ENCODE results near the gene ZBTB8OS. TPM values are rescaled to one million over a fixed set of nuclear protein-coding genes. Genes with fewer than 3 reads are reported as not detected.
A peak's percentile ranks its signal among the peaks of the same experiment; 100 is the strongest.

The ZBTB8OS gene
- total and polyA plus RNA-seq, 2 donors (not counting 1 experiment from before 2014, with no cell fraction given): 38.0 to 92.3 TPM

DNA sequence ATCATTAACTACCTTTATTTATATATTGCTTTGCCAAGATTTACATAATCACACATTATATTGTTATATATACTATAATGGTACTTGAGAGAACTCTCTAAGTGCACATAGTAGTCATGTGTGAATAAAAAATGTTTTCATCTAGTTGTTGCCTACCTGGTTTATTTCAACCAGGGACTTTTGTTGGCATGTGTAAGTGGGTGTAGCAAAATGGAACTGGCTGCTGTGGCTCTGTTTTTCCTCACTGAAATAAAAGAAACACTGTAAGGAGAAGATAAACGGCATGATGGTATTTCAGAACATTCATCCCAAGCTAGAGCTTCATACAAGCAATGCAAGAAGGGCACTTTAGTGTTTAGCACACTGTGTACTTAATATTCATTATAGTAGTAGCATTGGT lies 15.6 kb upstream of the ZBTB8OS start:
- H3K36me3 ChIP-seq (ENCODE audit: control insufficient read depth, insufficient read depth, low read length): peaks cover 8% of the 10 kb centered on the region
- no peak for TF ChIP-seq EZH2 (IDR thresholded peaks at IDR 0.05; ENCODE audit: low read length, missing control alignments)
- TF ChIP-seq, protein P1, sequence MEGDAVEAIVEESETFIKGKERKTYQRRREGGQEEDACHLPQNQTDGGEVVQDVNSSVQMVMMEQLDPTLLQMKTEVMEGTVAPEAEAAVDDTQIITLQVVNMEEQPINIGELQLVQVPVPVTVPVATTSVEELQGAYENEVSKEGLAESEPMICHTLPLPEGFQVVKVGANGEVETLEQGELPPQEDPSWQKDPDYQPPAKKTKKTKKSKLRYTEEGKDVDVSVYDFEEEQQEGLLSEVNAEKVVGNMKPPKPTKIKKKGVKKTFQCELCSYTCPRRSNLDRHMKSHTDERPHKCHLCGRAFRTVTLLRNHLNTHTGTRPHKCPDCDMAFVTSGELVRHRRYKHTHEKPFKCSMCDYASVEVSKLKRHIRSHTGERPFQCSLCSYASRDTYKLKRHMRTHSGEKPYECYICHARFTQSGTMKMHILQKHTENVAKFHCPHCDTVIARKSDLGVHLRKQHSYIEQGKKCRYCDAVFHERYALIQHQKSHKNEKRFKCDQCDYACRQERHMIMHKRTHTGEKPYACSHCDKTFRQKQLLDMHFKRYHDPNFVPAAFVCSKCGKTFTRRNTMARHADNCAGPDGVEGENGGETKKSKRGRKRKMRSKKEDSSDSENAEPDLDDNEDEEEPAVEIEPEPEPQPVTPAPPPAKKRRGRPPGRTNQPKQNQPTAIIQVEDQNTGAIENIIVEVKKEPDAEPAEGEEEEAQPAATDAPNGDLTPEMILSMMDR (conservative IDR thresholded peaks at IDR 0.05 in 1 of 2, IDR thresholded peaks at IDR 0.05 in 1 of 2; ENCODE audit: low read depth in 1 of 2, low read length in 2 of 2): no peak

DNA sequence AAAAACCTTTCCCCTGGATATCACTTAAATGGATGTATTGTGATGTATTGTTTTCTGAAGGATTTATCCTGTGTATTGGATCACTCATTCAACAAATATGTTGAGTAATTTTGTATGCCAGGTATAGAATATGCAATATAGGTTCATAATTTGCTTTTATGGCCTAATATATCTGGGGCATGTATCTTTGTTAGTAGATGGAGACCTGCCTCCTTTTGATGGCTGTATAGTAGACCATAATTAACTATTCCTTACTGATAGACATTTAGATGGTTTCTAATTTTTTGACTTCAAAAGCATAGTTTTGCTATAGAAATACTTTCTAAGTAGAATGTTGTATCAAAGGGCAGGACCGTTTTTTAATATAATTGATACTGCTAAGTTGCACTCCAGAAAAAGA lies 9.2 kb upstream of the ZBTB8OS start:
- H2AFZ ChIP-seq (ENCODE audit: low read length): no peak overlapping the region
- no peak for DNase-seq (ENCODE audit: low read depth in 2 of 2)
- peaks cover 1% of the 10 kb centered on the region for H3K36me3 ChIP-seq (ENCODE audit: control insufficient read depth, insufficient read depth, low read length)
- H3K4me1 ChIP-seq (ENCODE audit: control insufficient read depth, extremely low read depth, insufficient read depth, low read length): no peaks in the 10 kb centered on the region
- H3K4me3 ChIP-seq (replicated peaks in 1 of 4; ENCODE audit: control extremely low read depth in 1 of 4, insufficient read depth in 1 of 4, low read depth in 3 of 4, low read length in 4 of 4): no peak overlapping the region
- no peaks in the 10 kb centered on the region for H3K9me3 ChIP-seq (ENCODE audit: control insufficient read depth, insufficient read depth, low read depth, low read length)
- no peak overlapping the region for H3K9ac ChIP-seq (ENCODE audit: insufficient read depth, low read length)
- no peaks in the 10 kb centered on the region for H3K27me3 ChIP-seq (ENCODE audit: control insufficient read depth, insufficient read depth, low read length)
- H3K79me2 ChIP-seq (ENCODE audit: control insufficient read depth, insufficient read depth, low read length): peaks cover 20% of the 10 kb centered on the region
- no peak overlapping the region for H3K27ac ChIP-seq (ENCODE audit: insufficient read depth, low read length)
- no peak overlapping the region for H3K4me2 ChIP-seq (ENCODE audit: extremely low read depth, insufficient read depth, low read length)
- H4K20me1 ChIP-seq (ENCODE audit: control insufficient read depth, extremely low read depth, insufficient read depth, low read length): no peaks in the 10 kb centered on the region
- no peak for TF ChIP-seq EZH2 (IDR thresholded peaks at IDR 0.05; ENCODE audit: low read length, missing control alignments)
- TF ChIP-seq, protein P1 (conservative IDR thresholded peaks at IDR 0.05 in 1 of 2, IDR thresholded peaks at IDR 0.05 in 1 of 2; ENCODE audit: low read depth in 1 of 2, low read length in 2 of 2): no peak

More for the DNA sequence above, 15.6 kb upstream of the ZBTB8OS start:
- Histone ChIP-seq H3K79me2 (ENCODE audit: control insufficient read depth, insufficient read depth, low read length) (no peaks in the 10 kb centered on the region), H3K4me2 (ENCODE audit: extremely low read depth, insufficient read depth, low read length) (no peak overlapping the region), H3K4me1 (ENCODE audit: control insufficient read depth, extremely low read depth, insufficient read depth, low read length) (no peaks in the 10 kb centered on the region), H3K9ac (ENCODE audit: insufficient read depth, low read length) (no peak overlapping the region), H3K27ac (ENCODE audit: insufficient read depth, low read length) (no peak overlapping the region), H4K20me1 (ENCODE audit: control insufficient read depth, extremely low read depth, insufficient read depth, low read length) (no peaks in the 10 kb centered on the region), H3K9me3 (ENCODE audit: control insufficient read depth, insufficient read depth, low read depth, low read length) (no peaks in the 10 kb centered on the region), H3K27me3 (ENCODE audit: control insufficient read depth, insufficient read depth, low read length) (no peaks in the 10 kb centered on the region), H2AFZ (ENCODE audit: low read length) (no peak overlapping the region), H3K4me3 (replicated peaks in 1 of 4; ENCODE audit: control extremely low read depth in 1 of 4, insufficient read depth in 1 of 4, low read depth in 3 of 4, low read length in 4 of 4) (no peak overlapping the region)
- no peak for DNase-seq (ENCODE audit: low read depth in 2 of 2)

DNA sequence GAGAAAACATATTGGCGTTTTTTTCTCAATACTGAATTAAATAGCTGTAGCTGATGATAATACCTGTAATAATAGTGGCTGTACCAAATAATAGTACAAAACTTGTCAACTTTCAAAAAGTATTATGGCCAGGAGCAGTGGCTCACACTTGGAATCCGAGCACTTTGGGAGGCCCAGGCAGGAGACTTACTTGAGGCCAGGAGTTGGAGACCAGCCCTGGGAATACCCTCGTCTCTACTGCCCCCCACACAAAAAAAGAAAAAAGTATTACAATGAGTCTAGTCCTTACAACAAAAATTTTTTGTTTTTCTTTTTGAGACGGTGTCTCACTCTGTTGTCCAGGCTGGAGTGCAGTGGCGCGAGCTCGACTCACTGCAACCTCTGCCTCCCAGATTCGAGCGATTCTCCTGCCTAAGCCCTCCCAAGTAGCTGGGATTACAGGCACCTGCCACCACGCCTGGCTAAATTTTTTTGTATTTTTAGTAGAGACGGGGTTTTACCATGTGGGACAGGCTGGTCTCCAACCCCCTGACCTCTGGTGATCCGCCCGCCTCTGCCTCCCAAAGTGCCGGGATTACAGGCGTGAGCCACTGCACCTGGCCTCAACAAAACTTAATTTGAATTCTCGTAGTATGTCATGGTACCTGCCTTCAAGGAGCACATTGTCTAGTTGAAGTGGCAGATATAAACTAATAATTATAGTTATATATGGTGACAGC lies 2.1 kb upstream of the ZBTB8OS start:
- no peaks in the 10 kb centered on the region for H3K27me3 ChIP-seq (ENCODE audit: control insufficient read depth, insufficient read depth, low read length)
- peak overlapping the region; percentile 64 to 94 (median 80) for H3K4me3 ChIP-seq (replicated peaks in 1 of 4; ENCODE audit: control extremely low read depth in 1 of 4, insufficient read depth in 1 of 4, low read depth in 3 of 4, low read length in 4 of 4)
- TF ChIP-seq, protein P1 (conservative IDR thresholded peaks at IDR 0.05 in 1 of 2, IDR thresholded peaks at IDR 0.05 in 1 of 2; ENCODE audit: low read depth in 1 of 2, low read length in 2 of 2): no peak
- TF ChIP-seq EZH2 (IDR thresholded peaks at IDR 0.05; ENCODE audit: low read length, missing control alignments): no peak
- no peak overlapping the region for H3K9ac ChIP-seq (ENCODE audit: insufficient read depth, low read length)
- peaks cover 2% of the 10 kb centered on the region for H3K36me3 ChIP-seq (ENCODE audit: control insufficient read depth, insufficient read depth, low read length)
- DNase-seq (ENCODE audit: low read depth in 2 of 2): no peak
- H3K4me1 ChIP-seq (ENCODE audit: control insufficient read depth, extremely low read depth, insufficient read depth, low read length): peaks cover 2% of the 10 kb centered on the region
- H4K20me1 ChIP-seq (ENCODE audit: control insufficient read depth, extremely low read depth, insufficient read depth, low read length): no peaks in the 10 kb centered on the region
- peak overlapping the region; percentile 64 for H3K4me2 ChIP-seq (ENCODE audit: extremely low read depth, insufficient read depth, low read length)
- peaks cover 65% of the 10 kb centered on the region for H3K79me2 ChIP-seq (ENCODE audit: control insufficient read depth, insufficient read depth, low read length)
- H2AFZ ChIP-seq (ENCODE audit: low read length): no peak overlapping the region
- no peaks in the 10 kb centered on the region for H3K9me3 ChIP-seq (ENCODE audit: control insufficient read depth, insufficient read depth, low read depth, low read length)
- H3K27ac ChIP-seq (ENCODE audit: insufficient read depth, low read length): peak overlapping the region; percentile 98
